ENCODE results near the gene DUS3L.

Gene DUS3L

GRCh38 chr19:5778402-5778801 is 12.6 kb downstream of the DUS3L start:
- Histone ChIP-seq H3K27ac (no peak overlapping the region), H3K9me3 (no peaks in the 10 kb centered on the region), H3K4me1 (ENCODE audit: control insufficient read depth in 1 of 2, insufficient read depth in 1 of 2, low read depth in 1 of 2, low read length in 1 of 2) (no peaks in the 10 kb centered on the region), H3K36me3 (peaks cover 9% of the 10 kb centered on the region), H3K27me3 (no peaks in the 10 kb centered on the region), H3K4me3 (ENCODE audit: low read depth in 1 of 2, low read length in 1 of 2) (no peak overlapping the region)
- TF ChIP-seq, protein P1, sequence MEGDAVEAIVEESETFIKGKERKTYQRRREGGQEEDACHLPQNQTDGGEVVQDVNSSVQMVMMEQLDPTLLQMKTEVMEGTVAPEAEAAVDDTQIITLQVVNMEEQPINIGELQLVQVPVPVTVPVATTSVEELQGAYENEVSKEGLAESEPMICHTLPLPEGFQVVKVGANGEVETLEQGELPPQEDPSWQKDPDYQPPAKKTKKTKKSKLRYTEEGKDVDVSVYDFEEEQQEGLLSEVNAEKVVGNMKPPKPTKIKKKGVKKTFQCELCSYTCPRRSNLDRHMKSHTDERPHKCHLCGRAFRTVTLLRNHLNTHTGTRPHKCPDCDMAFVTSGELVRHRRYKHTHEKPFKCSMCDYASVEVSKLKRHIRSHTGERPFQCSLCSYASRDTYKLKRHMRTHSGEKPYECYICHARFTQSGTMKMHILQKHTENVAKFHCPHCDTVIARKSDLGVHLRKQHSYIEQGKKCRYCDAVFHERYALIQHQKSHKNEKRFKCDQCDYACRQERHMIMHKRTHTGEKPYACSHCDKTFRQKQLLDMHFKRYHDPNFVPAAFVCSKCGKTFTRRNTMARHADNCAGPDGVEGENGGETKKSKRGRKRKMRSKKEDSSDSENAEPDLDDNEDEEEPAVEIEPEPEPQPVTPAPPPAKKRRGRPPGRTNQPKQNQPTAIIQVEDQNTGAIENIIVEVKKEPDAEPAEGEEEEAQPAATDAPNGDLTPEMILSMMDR (IDR thresholded peaks at IDR 0.05): no peak

DNA sequence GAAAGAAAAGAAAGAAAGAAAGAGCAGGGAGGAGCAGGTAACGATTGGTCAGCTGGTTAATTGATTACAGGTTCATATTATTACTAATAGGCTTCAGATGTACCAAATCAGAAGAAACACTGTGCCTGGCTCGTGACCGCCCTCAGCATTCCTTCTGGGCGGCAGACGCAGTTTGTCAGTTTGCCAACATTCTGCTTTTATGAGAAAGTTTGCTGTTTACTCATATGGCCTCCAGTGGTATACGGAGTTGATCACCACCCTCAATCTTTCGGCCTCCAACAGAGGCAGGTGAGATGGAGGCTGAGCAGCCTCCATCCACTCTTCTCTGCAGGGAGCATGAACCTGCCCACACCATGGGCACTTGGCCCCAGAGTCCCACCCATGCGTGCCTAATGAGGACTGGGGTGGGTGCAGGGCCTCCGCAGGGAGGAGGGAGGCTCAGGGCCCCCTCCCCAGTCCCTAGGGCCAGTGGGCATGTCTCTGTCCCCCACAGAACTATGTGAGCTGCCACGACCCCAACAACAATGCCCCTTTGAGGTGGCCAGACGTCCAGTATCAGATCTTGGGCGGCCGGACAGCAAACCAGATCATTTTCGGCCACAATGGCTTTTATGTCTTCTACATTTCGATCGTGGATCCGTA is 15.2 kb downstream of the DUS3L start:
- H3K27me3 ChIP-seq: no peaks in the 10 kb centered on the region
- no peaks in the 10 kb centered on the region for H3K9me3 ChIP-seq
- H3K4me3 ChIP-seq (ENCODE audit: low read depth in 1 of 2, low read length in 1 of 2): no peak overlapping the region
- H3K27ac ChIP-seq: no peak overlapping the region
- TF ChIP-seq, protein P1 (IDR thresholded peaks at IDR 0.05): no peak
- H3K4me1 ChIP-seq (ENCODE audit: control insufficient read depth in 1 of 2, insufficient read depth in 1 of 2, low read depth in 1 of 2, low read length in 1 of 2): no peaks in the 10 kb centered on the region
- no peaks in the 10 kb centered on the region for H3K36me3 ChIP-seq

GRCh38 chr19:5774921-5775320 is 16.0 kb downstream of the DUS3L start:
- Histone ChIP-seq H3K4me1 (ENCODE audit: control insufficient read depth in 1 of 2, insufficient read depth in 1 of 2, low read depth in 1 of 2, low read length in 1 of 2) (no peaks in the 10 kb centered on the region), H3K9me3 (no peaks in the 10 kb centered on the region), H3K27me3 (no peaks in the 10 kb centered on the region), H3K4me3 (ENCODE audit: low read depth in 1 of 2, low read length in 1 of 2) (no peak overlapping the region), H3K27ac (no peak overlapping the region), H3K36me3 (no peaks in the 10 kb centered on the region)
- TF ChIP-seq, protein P1 (IDR thresholded peaks at IDR 0.05): no peak

DNA sequence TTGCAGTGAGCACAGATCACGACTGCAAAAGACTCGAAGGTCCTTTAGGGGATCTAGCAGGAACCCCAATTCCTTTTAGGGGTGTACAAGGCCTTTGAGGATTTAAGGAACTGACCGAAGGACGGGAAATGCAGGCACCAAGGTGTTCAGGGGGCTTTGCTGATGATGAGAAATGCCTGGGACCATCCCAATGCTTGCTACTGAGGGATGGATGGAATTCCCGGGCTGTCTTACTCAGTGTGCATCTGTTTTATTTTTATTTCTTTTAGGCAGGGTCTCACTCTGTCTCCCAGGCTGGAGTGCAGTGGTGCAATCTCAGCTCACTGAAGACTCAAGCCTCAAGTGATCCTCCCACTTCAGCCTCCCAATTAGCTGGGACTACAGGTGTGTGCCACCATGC is 17.7 kb downstream of the DUS3L start:
- H3K4me3 ChIP-seq (ENCODE audit: low read depth in 1 of 2, low read length in 1 of 2): no peak overlapping the region
- TF ChIP-seq, protein P1 (IDR thresholded peaks at IDR 0.05): no peak
- H3K4me1 ChIP-seq (ENCODE audit: control insufficient read depth in 1 of 2, insufficient read depth in 1 of 2, low read depth in 1 of 2, low read length in 1 of 2): no peaks in the 10 kb centered on the region
- H3K27me3 ChIP-seq: no peaks in the 10 kb centered on the region
- no peak overlapping the region for H3K27ac ChIP-seq
- no peaks in the 10 kb centered on the region for H3K36me3 ChIP-seq
- H3K9me3 ChIP-seq: no peaks in the 10 kb centered on the region

- TF ChIP-seq, protein P1 (IDR thresholded peaks at IDR 0.05): no peak
- H3K36me3 ChIP-seq: no peaks in the 10 kb centered on the region
- no peaks in the 10 kb centered on the region for H3K27me3 ChIP-seq
- no peaks in the 10 kb centered on the region for H3K9me3 ChIP-seq
- no peak overlapping the region for H3K27ac ChIP-seq
- no peaks in the 10 kb centered on the region for H3K4me1 ChIP-seq (ENCODE audit: control insufficient read depth in 1 of 2, insufficient read depth in 1 of 2, low read depth in 1 of 2, low read length in 1 of 2)
- no peak overlapping the region for H3K4me3 ChIP-seq (ENCODE audit: low read depth in 1 of 2, low read length in 1 of 2)
Measured at GRCh38 chr19:5772416-5772815, 18.5 kb downstream of the DUS3L start.
